Measurements from ENCODE around the gene ATP7B.

The ATP7B gene

GRCh38 chr13:51913421-51914136, 97.7 kb downstream of the ATP7B start:
- no peak for TF ChIP-seq TAF1 (IDR thresholded peaks at IDR 0.05; ENCODE audit: low read depth)
- no peak for TF ChIP-seq CEBPB (IDR thresholded peaks at IDR 0.05)
- TF ChIP-seq ZBTB7A (IDR thresholded peaks at IDR 0.05; ENCODE audit: low read depth): no peak
- TF ChIP-seq, protein P1, sequence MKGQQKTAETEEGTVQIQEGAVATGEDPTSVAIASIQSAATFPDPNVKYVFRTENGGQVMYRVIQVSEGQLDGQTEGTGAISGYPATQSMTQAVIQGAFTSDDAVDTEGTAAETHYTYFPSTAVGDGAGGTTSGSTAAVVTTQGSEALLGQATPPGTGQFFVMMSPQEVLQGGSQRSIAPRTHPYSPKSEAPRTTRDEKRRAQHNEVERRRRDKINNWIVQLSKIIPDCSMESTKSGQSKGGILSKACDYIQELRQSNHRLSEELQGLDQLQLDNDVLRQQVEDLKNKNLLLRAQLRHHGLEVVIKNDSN (IDR thresholded peaks at IDR 0.05): no peak
- no peak for TF ChIP-seq FOXM1 (IDR thresholded peaks at IDR 0.05; ENCODE audit: borderline replicate concordance, low read depth)
- no peak for TF ChIP-seq REST (IDR thresholded peaks at IDR 0.05; ENCODE audit: low read depth)
- no peak for TF ChIP-seq RAD21 (IDR thresholded peaks at IDR 0.05; ENCODE audit: low read depth)
- no peak for TF ChIP-seq EP300 (IDR thresholded peaks at IDR 0.05; ENCODE audit: borderline replicate concordance)
- TF ChIP-seq YY1 (IDR thresholded peaks at IDR 0.05; ENCODE audit: low read depth): no peak
- no peak for TF ChIP-seq CREB1 (IDR thresholded peaks at IDR 0.05; ENCODE audit: low read depth)
- TF ChIP-seq NFIC (IDR thresholded peaks at IDR 0.05): no peak
- TF ChIP-seq MAX (IDR thresholded peaks at IDR 0.05): no peak
- TF ChIP-seq TEAD4 (IDR thresholded peaks at IDR 0.05): no peak
- TF ChIP-seq TCF12 (IDR thresholded peaks at IDR 0.05; ENCODE audit: low read depth): no peak

DNA sequence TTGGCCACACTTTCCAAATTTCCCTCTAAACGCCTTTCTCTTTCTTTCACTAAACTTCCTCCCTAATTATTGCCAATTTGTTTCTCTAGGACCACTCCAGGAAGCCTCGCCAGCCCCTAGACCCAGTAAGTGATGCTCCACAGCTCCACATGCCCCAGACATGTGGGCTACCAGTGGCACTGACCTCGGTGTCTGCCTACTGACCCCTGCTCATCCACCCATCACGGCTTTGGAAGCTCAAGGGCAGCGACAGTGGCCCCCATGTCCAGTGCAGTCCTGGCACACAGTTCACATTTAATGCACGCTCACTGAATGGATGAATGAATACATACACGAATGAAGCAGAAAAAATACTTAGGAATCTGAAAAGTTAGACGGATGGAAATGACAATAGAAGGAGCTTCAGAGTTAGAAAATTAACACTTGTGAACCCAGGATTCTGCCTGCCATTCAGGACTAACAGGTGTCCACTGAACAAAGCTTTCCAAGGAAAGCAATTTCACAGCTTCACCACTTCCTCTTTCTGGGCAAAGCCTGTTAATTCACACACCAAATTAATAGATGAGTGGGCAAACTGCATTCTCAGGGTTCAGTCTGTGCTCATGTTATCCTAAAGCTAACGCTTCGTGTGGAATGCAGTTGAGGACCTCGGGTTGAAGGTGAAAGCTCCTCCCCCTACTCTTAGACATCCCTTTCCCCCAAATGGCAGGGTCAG, 98.6 kb downstream of the ATP7B start:
- no peak for TF ChIP-seq TAF1 (IDR thresholded peaks at IDR 0.05; ENCODE audit: low read depth)
- TF ChIP-seq TCF12 (IDR thresholded peaks at IDR 0.05; ENCODE audit: low read depth): no peak
- no peak for TF ChIP-seq CREB1 (IDR thresholded peaks at IDR 0.05; ENCODE audit: low read depth)
- no peak for TF ChIP-seq RAD21 (IDR thresholded peaks at IDR 0.05; ENCODE audit: low read depth)
- no peak for TF ChIP-seq NFIC (IDR thresholded peaks at IDR 0.05)
- TF ChIP-seq CEBPB (IDR thresholded peaks at IDR 0.05): no peak
- TF ChIP-seq EGR1 (IDR thresholded peaks at IDR 0.05): no peak
- no peak for TF ChIP-seq YY1 (IDR thresholded peaks at IDR 0.05; ENCODE audit: low read depth)
- TF ChIP-seq, protein P1 (IDR thresholded peaks at IDR 0.05): no peak
- TF ChIP-seq FOXM1 (IDR thresholded peaks at IDR 0.05; ENCODE audit: borderline replicate concordance, low read depth): no peak
- TF ChIP-seq REST (IDR thresholded peaks at IDR 0.05; ENCODE audit: low read depth): no peak

DNA sequence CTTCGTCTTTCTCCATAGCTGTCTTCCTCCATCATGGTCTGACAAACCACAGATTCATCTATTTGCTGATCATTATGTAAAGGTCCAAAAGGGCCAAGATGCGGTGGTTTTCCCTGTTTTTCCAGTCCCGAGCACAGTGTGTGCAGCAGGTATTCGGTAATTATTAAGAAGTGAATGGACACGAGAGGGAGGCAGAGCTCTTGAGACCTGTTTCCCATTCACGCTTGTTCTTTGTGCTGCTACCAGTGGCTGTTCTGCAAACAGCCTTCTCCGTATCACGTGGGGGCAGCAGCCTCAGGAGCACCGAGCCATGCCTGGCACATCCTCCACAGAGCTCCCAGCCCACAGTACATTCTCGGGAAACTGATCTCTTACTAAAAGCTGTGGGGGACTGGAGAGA, 99.2 kb downstream of the ATP7B start:
- no peak for TF ChIP-seq TCF12 (IDR thresholded peaks at IDR 0.05; ENCODE audit: low read depth)
- no peak for TF ChIP-seq MAX (IDR thresholded peaks at IDR 0.05)

DNA sequence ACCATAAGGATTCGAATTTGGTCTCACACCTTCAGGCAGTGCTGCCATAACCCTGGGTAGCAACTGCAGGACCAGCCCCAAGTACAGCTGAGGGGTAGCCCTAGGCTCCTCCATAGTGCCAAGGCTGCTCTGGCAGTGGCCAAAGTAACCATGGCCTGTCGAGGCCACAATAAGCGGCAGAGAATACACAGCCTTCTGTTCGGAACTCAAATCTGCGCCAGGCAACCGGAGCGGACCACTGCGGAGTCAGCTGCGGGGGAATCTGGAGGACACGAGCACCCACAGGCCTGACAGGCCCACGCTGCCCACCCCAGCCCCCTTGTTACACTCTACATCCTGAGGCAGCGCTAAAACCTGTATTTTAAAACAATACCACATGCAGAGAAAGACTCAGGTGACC, 100.7 kb downstream of the ATP7B start:
- TF ChIP-seq TCF12 (IDR thresholded peaks at IDR 0.05; ENCODE audit: low read depth) (no peak), CEBPB (IDR thresholded peaks at IDR 0.05) (no peak), RAD21 (IDR thresholded peaks at IDR 0.05; ENCODE audit: low read depth) (no peak), TAF1 (IDR thresholded peaks at IDR 0.05; ENCODE audit: low read depth) (no peak)

DNA sequence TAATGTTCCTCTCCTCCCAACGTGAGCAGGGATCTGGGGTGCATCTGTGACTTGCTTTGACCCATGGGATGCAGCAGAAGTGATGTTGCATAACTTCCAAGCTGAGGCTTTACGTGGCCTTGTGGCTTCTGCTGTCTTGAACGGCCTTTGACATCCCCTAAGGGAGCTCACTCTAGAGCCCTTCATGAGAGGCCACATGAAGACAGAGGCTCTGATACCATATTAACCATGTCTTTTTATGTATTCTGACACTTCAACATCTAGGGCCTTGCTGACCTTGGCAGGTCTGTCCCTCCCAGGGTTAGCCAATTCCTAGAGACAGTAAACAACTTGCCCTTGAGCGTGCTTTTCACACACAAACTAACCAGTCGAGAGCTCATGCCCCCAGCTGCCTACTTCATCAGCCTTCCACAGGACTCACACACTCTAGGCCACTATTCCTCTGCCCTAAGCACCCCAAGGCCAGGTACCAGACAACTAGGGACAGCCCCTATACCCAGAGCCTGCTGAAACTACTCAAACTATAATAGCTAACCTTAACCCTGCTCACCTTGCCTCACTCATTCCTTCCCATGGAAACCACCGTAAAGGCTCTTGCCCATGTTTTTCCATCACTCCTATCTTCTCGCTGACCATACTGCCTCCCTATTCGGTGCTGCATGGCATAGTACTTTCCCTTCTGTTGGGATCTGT, 104.1 kb downstream of the ATP7B start:
- TF ChIP-seq RAD21 (IDR thresholded peaks at IDR 0.05; ENCODE audit: low read depth): no peak
- TF ChIP-seq EGR1 (IDR thresholded peaks at IDR 0.05): no peak
- no peak for TF ChIP-seq FOXM1 (IDR thresholded peaks at IDR 0.05; ENCODE audit: borderline replicate concordance, low read depth)
- TF ChIP-seq NFIC (IDR thresholded peaks at IDR 0.05): no peak
- TF ChIP-seq EP300 (IDR thresholded peaks at IDR 0.05; ENCODE audit: borderline replicate concordance): no peak
- TF ChIP-seq, protein P1 (IDR thresholded peaks at IDR 0.05): no peak
- no peak for TF ChIP-seq CEBPB (IDR thresholded peaks at IDR 0.05)
- no peak for TF ChIP-seq TAF1 (IDR thresholded peaks at IDR 0.05; ENCODE audit: low read depth)
- TF ChIP-seq TEAD4 (IDR thresholded peaks at IDR 0.05): no peak
- no peak for TF ChIP-seq REST (IDR thresholded peaks at IDR 0.05; ENCODE audit: low read depth)
- no peak for TF ChIP-seq ZBTB7A (IDR thresholded peaks at IDR 0.05; ENCODE audit: low read depth)
- no peak for TF ChIP-seq MAX (IDR thresholded peaks at IDR 0.05)
- no peak for TF ChIP-seq TCF12 (IDR thresholded peaks at IDR 0.05; ENCODE audit: low read depth)
- no peak for TF ChIP-seq YY1 (IDR thresholded peaks at IDR 0.05; ENCODE audit: low read depth)
- no peak for TF ChIP-seq CREB1 (IDR thresholded peaks at IDR 0.05; ENCODE audit: low read depth)
